Measurements from ENCODE around the gene PLEKHH2.

- TF ChIP-seq CTCF (conservative IDR thresholded peaks at IDR 0.05; ENCODE audit: low read depth in 2 of 2) (no peak), EZH2 (IDR thresholded peaks at IDR 0.05; ENCODE audit: low read depth, unreplicated experiment) (no peak), ETS1 (IDR thresholded peaks at IDR 0.05) (no peak), REST (IDR thresholded peaks at IDR 0.05; ENCODE audit: unreplicated experiment) (no peak), POLR2AphosphoS5 (IDR thresholded peaks at IDR 0.05; ENCODE audit: low read depth) (no peak), EZH2phosphoT487 (IDR thresholded peaks at IDR 0.05; ENCODE audit: unreplicated experiment) (no peak), JUNB (IDR thresholded peaks at IDR 0.05; ENCODE audit: unreplicated experiment) (no peak), CREB1 (CRISPR knock-in tag; IDR thresholded peaks at IDR 0.05; ENCODE audit: low read depth) (no peak), ZNF462 (CRISPR knock-in tag; IDR thresholded peaks at IDR 0.05) (no peak), NANOG (IDR thresholded peaks at IDR 0.05; ENCODE audit: borderline replicate concordance) (no peak), ZNF331 (CRISPR knock-in tag; IDR thresholded peaks at IDR 0.05; ENCODE audit: low read depth) (no peak)
Measured at GRCh38 chr2:43803113-43803512, 166.1 kb downstream of the PLEKHH2 start.
